NCI-H2171 treated with DMSO at 0.1 percent for 48 hours (cell line): ENCODE results near the gene BAD.

Source experiments
- DNase-seq: peaks from one replicate; lab custom pipeline; 2025; lab: John Stamatoyannopoulos, UW

The BAD gene

DNA sequence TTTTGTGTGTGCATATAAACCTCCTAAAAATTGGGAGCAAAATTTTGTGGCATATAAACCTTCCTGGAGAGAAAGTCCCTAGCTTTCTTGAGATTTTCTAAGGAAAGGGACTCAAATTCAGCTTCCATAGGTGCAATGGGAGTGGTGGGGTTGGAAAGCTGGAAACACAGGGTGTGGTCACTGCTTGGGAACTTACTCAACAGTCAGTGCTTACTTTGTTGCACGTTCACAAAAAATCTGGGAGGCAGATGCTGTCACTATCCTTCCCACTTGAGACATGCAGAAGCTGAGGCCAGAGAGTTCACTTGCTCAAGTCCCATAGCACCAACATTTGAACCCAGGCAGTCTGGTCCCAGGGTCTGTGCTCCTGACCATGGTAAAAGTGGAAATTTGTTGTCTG, 11.8 kb upstream of the BAD start:
- DNase-seq, result no peak

DNA sequence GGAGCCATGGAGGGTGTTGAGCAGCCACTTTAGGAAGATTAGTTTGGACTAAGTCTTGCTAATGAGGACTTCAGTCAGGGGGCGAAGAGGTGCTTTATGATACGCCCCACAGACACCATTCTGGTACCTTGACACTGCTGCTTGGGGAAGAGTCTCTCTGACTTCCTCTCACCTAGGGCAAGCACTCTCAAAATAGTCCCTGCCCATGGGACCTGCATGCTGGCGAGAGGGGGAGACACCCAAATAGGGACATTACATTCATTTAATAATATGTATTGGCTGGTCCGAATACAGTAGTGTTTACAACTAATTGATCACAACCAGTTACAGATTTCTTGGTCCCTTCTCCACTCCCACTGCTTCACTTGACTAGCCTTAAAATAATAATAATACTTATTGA, 11.3 kb upstream of the BAD start:
- no peak for DNase-seq

DNA sequence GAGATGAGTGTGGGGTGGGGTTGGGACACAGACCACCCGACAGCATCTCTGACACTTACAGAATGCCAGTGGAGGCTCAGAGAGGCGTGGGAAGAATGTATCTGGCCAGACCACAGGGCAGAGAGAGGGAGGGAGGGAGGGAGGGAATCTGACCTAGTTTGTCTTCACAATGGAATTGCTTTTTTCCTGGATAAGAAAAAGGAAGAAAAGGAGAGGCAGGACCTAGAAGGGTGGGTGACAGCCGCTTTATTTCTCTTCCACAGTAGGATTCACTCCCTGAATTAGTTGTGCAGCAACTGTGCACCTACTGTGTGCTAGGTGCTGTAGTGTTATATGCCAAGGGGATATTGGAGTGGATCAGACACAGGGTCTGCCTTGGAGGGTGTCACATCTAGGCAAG, 10.3 kb upstream of the BAD start:
- no peak for DNase-seq

DNA sequence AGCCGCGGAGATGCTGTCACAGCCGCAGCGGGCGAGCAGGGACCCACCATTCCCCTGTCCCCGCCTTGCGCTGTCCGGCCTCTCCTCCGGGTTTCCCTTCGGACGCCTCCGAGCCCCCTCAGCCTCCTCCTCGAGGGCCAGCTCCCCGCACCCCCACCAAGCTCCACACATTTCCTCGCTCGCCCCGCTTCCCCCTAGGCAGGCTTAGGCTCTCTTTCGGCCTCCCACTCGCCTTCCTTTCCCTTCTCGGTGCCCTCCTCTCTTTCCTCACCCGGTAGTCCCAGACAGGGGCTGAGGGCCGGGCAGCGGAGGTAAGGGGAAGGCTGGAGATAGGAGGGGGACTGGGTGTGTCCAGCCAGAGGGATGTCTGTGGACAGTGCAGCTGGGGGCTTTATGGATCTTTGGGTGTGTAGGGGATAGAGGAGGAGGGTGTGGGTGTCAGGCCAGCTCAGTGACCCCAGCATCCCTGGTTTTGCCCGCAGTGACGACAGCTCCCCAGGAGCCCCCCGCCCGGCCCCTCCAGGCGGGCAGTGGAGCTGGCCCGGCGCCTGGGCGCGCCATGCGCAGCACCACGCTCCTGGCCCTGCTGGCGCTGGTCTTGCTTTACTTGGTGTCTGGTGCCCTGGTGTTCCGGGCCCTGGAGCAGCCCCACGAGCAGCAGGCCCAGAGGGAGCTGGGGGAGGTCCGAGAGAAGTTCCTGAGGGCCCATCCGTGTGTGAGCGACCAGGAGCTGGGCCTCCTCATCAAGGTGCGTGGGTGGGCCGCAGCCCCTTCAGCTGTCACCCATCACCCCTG, 8.2 kb upstream of the BAD start:
- DNase-seq, result no peak

DNA sequence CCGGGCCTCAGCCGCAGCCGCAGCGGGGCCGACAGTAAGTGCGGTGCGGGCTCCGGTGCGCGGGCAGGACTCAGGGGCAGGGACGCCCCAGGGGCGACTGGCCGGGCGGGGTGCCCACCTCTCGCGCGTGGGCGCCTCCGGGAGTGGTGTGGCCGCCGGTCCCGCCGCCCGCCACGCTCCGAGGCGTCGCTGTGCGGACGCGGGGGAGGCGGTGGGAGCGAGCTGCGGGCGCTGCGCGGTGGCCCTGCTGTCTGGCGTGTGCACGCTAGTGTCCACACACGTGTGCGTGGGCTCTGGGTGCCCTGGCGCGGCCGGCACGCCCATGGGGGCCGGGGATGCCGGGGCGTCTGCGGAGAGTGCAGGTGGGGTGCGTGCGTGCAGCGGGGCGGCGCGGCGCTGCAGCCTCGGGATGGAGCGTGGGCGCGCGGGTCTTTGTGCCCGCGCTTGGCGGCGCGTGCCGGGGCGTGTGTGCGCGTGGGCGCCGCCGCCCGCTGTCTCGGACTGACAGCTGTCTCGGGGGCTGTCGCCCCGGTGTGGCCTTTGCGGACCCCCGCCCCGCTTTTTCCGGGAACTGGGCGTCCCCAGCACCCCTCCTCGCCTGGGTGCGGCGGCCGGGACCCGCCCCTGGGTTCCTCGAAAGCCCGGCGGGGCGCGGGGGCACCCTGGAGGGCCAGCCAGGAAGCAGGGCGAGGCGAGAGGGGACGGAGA, 7.4 kb upstream of the BAD start:
- no peak for DNase-seq

DNA sequence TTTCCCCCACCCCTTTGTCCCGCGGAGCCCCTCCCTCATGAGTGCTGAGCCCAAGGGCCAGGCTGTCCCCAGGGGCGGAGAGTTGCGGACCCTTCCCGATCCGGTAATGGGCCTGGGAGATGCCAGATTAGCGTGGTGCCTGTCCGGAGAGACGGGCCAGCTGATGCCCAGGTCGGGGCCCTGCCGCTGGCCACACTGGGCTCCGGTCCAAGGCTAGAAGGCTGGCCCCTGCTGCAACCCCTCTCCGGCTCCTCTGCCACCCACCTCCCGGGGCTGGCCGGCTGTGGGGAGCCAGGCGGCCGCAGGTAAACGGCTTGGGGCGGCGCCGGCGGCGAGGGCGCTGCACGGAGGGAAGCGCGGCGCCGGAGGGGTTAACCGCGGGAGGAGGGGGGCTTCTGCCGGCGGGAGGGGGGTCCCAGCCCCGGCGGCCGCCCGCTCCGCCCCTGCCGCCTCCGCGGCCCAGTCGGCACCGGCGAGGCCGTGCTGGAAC, 6.8 kb upstream of the BAD start, which contains the start of gene KCNK4:
KCNK4 (plus strand) TSS at position 41 of the 490 bp plus-strand sequence. CDS start 1,717 bp downstream, outside the sequence.
- no peak for DNase-seq

DNA sequence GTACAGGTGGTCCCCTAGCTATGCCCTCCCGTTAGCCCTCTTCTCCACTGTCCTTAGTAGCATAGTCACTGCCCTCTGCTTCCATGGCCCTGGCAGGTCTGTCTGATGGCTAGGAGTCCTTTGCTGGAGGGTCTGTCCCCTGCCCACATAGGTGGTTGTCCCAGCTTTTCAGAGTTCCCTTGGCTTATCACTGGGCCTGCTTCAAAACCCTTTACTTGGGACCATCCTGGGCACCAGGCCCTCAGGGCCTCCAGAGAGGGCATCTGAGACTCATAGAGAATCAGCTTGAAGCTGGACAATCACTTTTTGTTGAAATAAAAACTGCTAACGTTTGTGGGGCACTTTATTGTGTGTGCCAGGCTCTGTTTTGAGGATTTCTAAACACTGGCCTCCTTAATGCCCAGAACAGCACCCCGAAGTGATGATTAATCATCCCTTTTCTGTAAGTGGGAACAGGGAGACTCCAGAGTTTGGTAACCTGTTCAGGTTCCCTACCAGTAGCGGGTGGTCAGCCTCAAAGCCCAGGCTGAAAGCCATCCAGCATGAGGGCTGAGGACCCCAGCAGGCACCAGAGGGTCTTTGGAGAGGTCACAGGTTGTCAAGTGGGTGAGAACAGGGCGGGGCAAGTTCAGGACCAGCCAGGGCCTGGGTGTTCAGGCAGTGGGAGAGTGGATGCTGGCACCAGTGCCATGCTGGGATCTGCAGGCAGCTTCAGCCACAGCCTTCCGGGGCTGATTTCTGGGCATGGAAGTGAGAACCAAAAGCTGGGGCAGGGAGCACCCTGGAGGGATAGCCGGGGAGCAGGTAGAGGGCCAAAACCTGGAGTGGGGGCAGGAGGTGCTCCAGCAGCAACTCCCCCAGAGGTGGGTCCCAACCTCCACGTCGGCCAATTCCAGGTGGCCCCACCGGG, 6.1 kb upstream of the BAD start:
- DNase-seq, result no peak

DNA sequence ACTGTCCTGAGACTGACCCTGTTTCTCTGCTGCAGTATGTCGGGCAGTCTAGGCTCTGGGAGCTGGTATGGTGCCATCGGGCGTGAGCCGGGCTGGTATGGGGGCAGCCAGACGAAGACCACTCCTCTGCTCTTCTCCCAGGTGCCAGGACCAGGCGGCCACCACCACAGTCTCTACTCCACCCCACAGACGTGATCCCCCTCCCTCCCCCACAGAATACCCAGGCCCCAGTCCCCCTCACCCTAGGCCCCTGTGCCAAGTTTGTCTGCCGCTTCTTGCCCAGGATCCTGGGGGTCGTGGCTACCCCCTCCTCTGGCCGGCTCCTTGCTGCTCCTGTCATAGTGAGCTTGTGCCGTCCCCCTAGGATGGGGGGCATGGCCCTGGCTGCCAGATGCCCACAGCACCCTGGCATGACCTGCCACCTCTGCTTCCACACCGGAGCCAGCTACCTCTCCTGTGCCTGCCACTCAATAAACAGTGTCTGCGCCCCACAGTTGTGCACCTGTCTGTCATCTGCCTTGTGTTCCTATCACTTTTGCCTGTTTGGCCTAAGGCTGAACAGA, 4.6 kb upstream of the BAD start:
- no peak for DNase-seq

DNA sequence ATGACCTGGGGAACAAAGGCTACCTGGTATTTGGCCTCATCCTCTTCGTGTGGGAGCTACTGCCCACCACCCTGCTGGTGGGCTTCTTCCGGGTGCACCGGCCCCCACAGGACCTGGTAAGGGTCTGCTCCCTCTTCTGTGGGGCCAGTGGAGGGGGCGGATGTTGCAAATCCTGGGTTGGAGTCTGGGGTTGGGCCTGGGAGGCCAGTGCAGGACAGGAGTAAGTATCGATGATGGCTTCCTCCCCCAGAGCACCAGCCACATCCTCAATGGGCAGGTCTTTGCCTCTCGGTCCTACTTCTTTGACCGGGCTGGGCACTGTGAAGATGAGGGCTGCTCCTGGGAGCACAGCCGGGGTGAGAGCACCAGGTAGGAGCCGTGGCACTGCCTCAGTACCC, 3.9 kb upstream of the BAD start:
- no peak for DNase-seq

DNA sequence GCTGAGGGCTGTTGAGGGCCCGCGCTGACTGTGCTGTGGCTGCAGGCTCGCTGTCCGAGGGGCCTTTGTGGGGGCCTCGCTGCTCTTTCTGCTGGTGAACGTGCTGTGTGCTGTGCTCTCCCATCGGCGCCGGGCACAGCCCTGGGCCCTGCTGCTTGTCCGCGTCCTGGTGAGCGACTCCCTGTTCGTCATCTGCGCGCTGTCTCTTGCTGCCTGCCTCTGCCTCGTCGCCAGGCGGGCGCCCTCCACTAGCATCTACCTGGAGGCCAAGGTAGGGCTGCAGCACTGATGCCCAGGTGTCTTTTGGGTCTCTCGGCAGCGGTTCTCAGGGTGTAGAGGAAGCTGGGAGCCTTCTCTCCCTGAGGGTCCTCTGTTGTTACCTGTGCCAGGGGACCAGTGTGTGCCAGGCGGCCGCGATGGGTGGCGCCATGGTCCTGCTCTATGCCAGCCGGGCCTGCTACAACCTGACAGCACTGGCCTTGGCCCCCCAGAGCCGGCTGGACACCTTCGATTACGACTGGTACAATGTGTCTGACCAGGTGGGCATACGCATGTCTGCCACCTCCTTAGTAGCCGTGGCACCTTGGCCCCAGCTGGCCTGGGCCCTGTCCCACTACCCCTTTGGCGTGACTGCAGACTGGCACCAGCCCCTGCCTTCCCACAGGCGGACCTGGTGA, 3.3 kb upstream of the BAD start:
- no peak for DNase-seq

DNA sequence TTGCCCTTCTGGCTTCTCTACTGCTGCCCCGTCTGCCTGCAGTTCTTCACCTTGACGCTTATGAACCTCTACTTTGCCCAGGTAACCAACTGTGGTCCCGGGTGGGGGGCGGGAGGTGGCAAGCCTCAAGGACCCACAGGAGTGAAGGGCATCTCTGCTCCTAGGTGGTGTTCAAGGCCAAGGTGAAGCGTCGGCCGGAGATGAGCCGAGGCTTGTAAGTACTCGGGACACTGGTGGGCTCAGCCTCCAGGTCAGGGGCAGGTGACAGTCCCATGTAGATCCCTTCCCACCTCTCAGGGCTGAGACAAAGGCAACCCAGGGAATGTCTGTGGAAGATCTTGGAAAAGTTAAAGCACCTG, 2.3 kb upstream of the BAD start:
- no peak for DNase-seq

DNA sequence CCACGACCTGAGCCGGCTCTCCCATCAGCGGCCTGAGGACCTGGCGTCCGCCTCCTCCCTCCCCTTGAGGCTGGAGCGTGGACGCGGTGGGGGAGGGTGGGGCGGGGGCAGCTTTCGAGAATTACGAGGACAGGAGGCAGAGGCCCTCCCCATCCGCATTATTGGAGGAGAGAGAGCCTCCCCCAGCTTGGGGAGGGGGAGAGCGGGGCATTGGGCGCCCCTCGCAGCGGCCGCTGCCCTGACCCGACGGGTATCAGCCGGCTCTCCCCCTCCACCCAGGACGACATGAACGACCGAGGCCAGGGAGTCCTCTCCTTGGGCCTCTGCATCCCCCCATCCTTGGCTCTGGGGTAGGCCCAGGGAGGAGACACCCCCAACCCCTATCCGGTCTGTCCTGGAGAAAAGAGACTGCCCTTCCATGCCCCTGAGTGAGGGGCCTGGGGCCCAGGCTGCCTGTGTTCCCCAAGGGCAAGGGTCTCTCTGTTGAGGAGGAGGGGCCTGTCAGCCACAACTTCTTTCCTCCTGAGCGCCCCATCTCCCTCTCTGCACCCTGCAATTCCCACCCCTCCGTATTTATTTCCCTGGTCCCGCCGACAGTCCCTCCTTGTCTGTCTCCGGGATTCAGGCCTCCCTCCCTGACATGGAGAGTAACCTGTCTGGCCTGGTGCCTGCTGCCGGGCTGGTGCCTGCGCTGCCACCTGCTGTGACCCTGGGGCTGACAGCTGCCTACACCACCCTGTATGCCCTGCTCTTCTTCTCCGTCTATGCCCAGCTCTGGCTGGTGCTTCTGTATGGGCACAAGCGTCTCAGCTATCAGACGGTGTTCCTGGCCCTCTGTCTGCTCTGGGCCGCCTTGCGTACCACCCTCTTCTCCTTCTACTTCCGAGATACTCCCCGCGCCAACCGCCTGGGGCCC, 1.7 kb upstream of the BAD start:
- peak; percentile 80 for DNase-seq

DNA sequence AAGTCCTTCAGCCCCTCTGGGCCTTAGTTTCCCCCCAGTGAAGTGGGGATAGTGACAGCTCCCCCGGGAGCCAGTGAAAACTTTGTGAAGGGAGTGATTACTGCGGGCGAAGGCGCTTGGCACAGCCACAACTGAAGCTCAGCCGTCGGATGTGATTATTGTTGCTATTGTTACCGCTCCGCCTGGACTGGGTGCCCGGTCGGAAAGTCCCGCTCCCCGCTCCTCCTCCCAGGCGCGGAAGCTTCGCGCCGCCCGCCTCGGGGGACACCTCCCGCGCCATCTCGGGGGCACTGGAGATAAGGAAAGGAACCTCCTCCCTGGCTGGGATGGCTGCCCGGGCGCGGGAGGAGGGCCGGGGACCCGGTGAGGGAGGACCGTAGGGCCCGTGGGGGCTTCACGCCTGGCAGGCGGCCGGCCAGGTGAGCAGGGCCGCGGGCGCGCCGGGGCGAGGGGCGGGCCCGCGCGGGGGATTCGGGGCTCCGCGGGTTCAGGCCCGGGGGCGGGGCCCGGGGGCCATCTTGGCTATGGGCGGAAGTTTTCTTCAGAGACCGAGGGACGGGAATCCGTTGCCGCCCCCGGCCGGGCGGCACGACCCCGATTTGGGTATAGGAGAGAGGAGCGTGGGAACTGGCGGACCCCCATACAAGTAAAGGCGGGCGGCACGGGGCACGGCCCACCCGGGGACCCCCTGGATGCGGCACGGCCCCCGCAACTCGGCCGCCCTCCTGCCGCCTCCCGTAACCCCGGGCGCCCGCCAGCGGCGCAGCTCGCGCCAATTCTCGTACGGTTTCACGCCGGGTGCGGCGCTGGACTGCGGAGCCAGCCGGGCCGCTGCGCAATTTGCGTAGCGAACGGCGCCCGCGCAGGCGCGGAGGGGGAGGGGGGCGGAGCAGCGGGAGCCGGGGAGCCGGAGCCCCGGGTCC, 758 bp upstream of the BAD start, which contains the start of gene GPR137:
GPR137 (plus strand) TSS at position 887 of the 923 bp plus-strand sequence. CDS start 677 bp downstream, outside the sequence.
- DNase-seq, result peak; percentile 82

DNA sequence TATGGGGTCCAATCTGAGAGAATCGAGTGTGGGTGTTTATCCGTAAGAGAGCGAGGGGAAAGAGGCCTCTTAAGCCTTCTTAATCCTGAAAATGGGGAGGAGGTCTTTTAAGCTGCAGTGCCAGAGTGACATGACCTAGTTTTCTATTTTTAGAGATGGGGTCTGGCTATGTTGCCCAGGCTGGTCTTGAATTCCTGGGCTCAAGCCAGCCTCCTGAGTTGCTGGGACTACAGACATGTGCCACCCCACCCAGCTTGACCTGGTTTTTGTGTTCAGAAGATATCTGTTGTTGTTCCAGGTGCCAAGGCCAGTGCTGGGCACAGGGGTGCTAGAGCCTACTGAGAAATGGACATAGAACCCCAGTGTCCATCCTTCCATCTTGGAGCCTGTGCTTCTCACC, 1.4 kb downstream of the BAD start:
- DNase-seq, result no peak

DNA sequence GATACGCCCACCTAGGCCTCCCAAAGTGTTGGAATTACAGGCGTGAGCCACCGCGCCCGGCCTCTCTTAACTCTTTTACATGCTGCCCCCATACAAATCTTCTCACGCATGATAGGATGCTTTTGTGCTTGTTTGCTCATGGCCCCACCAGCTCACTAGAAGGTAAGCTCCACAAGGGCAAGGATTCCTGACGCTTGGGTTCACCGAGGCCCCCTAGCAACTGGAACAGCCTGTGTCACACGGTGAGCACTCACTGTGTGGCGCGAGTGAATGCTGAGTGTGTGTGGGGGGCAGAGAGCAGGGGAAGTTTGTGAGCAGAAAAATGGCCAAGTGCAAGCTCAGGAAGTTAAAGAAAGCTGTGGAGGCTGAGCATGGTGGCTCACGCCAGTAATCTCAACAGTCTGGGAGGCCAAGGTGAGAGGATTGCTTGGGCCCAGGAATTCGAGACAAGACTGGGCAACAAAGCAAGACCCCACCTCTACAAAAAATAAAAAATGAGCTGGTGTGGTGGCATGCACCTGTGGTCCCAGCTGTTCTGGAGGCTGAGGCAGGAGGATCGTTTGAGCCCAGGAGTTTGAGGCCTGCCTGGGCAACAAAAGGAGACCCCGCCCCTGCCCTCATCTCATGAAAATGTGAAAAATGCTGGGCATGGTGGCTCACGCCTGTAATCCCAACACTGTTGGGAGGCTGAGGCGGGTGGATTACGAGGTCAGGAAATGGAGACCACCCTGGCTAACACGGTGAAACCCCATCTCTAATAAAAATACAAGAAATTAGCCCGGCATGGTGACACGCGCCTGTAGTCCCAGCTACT, 2.3 kb downstream of the BAD start:
- DNase-seq, result no peak

DNA sequence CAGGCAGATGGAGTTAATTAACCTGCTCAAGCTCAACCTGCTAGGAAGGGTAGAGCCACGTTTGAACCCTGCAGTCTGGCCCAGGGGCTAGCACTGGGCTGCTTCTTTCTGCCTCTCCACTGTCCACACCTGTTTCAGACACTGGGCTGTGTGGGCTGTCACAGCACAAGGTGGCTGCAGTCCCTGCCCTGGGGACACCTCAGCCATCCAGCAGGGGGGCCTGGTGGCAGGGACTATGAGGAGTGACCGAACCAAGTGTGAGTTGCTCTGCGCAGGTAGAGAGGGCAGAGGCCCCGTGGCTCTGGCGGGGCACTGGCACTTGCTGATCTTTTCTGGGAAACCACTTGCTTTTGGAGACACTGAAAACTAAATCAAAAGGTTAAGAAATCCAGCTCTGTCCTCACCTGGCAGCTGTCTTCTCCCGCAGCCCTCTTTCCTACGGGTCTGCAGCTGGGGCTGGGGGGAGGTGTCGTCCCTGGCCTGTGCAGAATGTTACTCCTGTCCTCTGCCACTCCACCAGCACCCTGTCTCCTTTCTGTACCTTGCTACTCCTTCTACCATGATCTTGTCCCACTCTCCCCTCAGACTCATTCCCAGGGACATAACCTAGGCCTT, 5.8 kb downstream of the BAD start:
- no peak for DNase-seq

DNA sequence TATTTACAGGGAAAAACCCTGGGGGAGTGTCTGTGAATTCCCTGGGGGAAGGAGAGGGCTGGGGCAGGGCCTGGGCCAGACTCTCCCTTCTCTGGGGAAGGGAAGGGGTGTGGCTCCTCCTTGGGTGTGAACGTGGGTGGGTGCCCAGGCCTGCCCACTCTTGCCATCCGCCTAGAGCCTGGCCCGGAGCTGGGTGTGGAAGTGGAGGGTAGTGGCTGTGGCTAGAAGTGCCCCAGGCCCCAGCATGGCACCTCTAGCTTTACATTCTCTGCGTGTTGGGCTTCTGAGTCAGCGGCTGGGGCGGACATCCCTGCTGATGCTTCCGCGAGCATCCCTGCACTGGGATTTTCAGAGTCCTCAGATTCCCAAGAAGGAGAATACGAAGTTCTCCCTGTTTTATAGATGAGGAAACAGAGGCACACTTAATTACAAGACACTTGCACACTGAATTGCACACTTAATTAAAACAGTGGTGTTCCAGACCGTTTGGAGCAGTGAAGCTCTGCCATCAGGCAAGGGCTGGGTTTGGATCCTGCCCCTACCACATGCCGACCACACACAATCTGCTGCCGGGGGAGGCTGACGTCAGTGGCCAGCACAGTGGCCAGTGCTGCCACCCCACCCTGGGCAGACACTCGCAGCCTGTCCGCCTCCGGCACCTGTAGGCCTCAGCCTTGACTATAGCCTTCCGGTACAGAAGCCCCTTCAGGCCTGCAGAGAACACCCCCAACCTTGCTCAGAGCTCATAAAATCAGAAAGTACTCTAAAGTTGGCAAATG, 7.6 kb downstream of the BAD start:
- no peak for DNase-seq
